GM18511 (cell line): Measurements from ENCODE around the gene CD247.

Experiments
- ATAC-seq: cut with Tn5 transposase; IDR thresholded peaks from one replicate; pipeline ENCODE4 v1.9.1; 2021; ENCODE audit warnings: mild to moderate bottlenecking, moderate library complexity; ENCODE audit not compliant: unreplicated experiment

CD247 gene

GRCh38 chr1:167440776-167441175 is 77.6 kb downstream of the CD247 start:
- ATAC-seq: no peak

- ATAC-seq: no peak
Observed at GRCh38 chr1:167440345-167440744, 78.0 kb downstream of the CD247 start.

GRCh38 chr1:167439301-167439988 is 78.9 kb downstream of the CD247 start:
- ATAC-seq: peak; percentile 49

GRCh38 chr1:167438171-167439138 is 79.9 kb downstream of the CD247 start:
- ATAC-seq: no peak

- ATAC-seq: no peak
Observed at GRCh38 chr1:167435484-167435883, 82.8 kb downstream of the CD247 start.

GRCh38 chr1:167434306-167434705 is 84.0 kb downstream of the CD247 start:
- no peak for ATAC-seq

GRCh38 chr1:167433884-167434283 is 84.4 kb downstream of the CD247 start:
- ATAC-seq: no peak

GRCh38 chr1:167432780-167433179 is 85.5 kb downstream of the CD247 start:
- no peak for ATAC-seq

- ATAC-seq: no peak
Observed at GRCh38 chr1:167431909-167432650, 86.2 kb downstream of the CD247 start.

GRCh38 chr1:167431261-167431908 is 86.9 kb downstream of the CD247 start:
- no peak for ATAC-seq

- no peak for ATAC-seq
Observed at GRCh38 chr1:167430849-167431242, 87.5 kb downstream of the CD247 start.

GRCh38 chr1:167430134-167430848 is 88.0 kb downstream of the CD247 start:
- ATAC-seq: peak; percentile 59

- ATAC-seq: peak; percentile 70
Observed at GRCh38 chr1:167429612-167430011, 88.7 kb downstream of the CD247 start.

- no peak for ATAC-seq
Observed at GRCh38 chr1:167428395-167428794, 89.9 kb downstream of the CD247 start.

- no peak for ATAC-seq
Observed at GRCh38 chr1:167427848-167428247, 90.5 kb downstream of the CD247 start.

- ATAC-seq: no peak
Observed at GRCh38 chr1:167426716-167427115, 91.6 kb downstream of the CD247 start.

- ATAC-seq: no peak
Observed at GRCh38 chr1:167425482-167425881, 92.8 kb downstream of the CD247 start.

GRCh38 chr1:167423684-167424619 is 94.4 kb downstream of the CD247 start:
- ATAC-seq: no peak

- no peak for ATAC-seq
Observed at GRCh38 chr1:167420510-167420909, 97.8 kb downstream of the CD247 start.
